Gastrocnemius medialis (tissue), 4 donors: ENCODE data around the gene UQCR11. TPM values are rescaled to one million over a fixed set of nuclear protein-coding genes. Genes with fewer than 3 reads are reported as not detected.

Source experiments
- ATAC-seq, 2 donors: fragments of 150-250 bp; one replicate each; pipeline ENCODE4 v1.9.1; 2016
- DNase-seq, 2 donors: peaks; one replicate each; pipeline ENCODE4 v3.0.0-alpha.2; 2019
- H3K27ac ChIP-seq, 4 donors: fragments of 200-600 bp; sonication (generic); 1 replicate in 1 of 4; 2 replicates in 3 of 4; pipeline ENCODE4 v1.5.1; 2016 to 2018; ENCODE audit warnings: mild to moderate bottlenecking in 2 of 4, moderate library complexity in 1 of 4
- H3K27me3 ChIP-seq, 3 donors: fragments of 200-600 bp; sonication (generic) in 2 of 3; 1 replicate in 1 of 3; 2 replicates in 2 of 3; pipeline versions ENCODE4 v1.5.1 to v1.6.0; 2016 to 2019; ENCODE audit warnings: mild to moderate bottlenecking in 1 of 3, moderate library complexity in 1 of 3
- H3K36me3 ChIP-seq, 2 donors: fragments of 200-600 bp; sonication (generic) in 1 of 2; one replicate each; pipeline ENCODE4 v1.5.1; 2017 to 2018
- H3K4me1 ChIP-seq, 2 donors: fragments of 200-600 bp; sonication (generic) in 1 of 2; one replicate each; pipeline ENCODE4 v1.5.1; 2016 to 2017; ENCODE audit warnings: mild to moderate bottlenecking in 2 of 2
- H3K4me3 ChIP-seq, 4 donors: fragments of 200-600 bp; sonication (generic) in 3 of 4; 1 replicate in 1 of 4; 2 replicates in 3 of 4; pipeline ENCODE4 v1.5.1; 2016 to 2019; ENCODE audit warnings: mild to moderate bottlenecking in 2 of 4
- H3K9me3 ChIP-seq, 3 donors: fragments of 200-600 bp; sonication (generic) in 2 of 3; 1 replicate in 1 of 3; 2 replicates in 2 of 3; pipeline ENCODE4 v1.5.1; 2016 to 2019
- CTCF ChIP-seq, 5 experiments: fragments of 450-650 bp in 3 of 5; fragments of 200-600 bp in 2 of 5; sonication (generic) in 2 of 5; IDR thresholded peaks in 4 of 5; conservative IDR thresholded peaks in 1 of 5; 1 replicate in 4 of 5; 2 replicates in 1 of 5; pipeline ENCODE4 v1.5.1; 2016 to 2019; ENCODE audit warnings: antibody characterized with exemption in 5 of 5, mild to moderate bottlenecking in 3 of 5, moderate library complexity in 3 of 5
- POLR2A ChIP-seq, 2 donors: fragments of 450-650 bp; IDR thresholded peaks; one replicate each; pipeline ENCODE4 v1.6.1; 2017; ENCODE audit warnings: antibody characterized with exemption in 2 of 2, mild to moderate bottlenecking in 2 of 2, moderate library complexity in 2 of 2
- in situ Hi-C, 4 donors: fragments of 200-750 bp; cut with MboI; loops; one replicate each; pipeline versions ENCODE4 v1.15.0 to v1.8.0; 2017; ENCODE audit warnings: low sequenced_read_pairs in 4 of 4
- intact Hi-C: fragments of 100-400 bp; cut with DNase I; formaldehyde crosslinking; loops from one replicate; pipeline ENCODE4 v1.15.1; 2023; ENCODE audit warnings: low total_unique reads
- total RNA-seq, 4 donors: library from RNA; depleted of rRNA; stranded (reverse); fragments of >200 nt; gene quantifications; one replicate each; pipeline versions ENCODE4 v1.1.0 to v1.2.3, GENCODE V29; 2016

UQCR11 gene
- total RNA-seq, 4 donors from 2014 or later: 106 to 173 (median 154) TPM

- Histone ChIP-seq H3K27ac (no peak overlapping the region), H3K36me3 (peaks cover 0 to 29% of the 10 kb centered on the region in 2 donors), H3K4me1 (peaks cover 7 to 10% of the 10 kb centered on the region in 2 donors), H3K9me3 (no peaks in the 10 kb centered on the region), H3K4me3 (no peak overlapping the region), H3K27me3 (no peaks in the 10 kb centered on the region)
- no peak for TF ChIP-seq POLR2A (IDR thresholded peaks at IDR 0.05)
- TF ChIP-seq CTCF (IDR thresholded peaks at IDR 0.05 in 4 of 5, conservative IDR thresholded peaks at IDR 0.05 in 1 of 5): no peak
- intact Hi-C loops: no loop called here
- no peak for DNase-seq
- in situ Hi-C loops: no loop called here
- no peak for ATAC-seq
Observed at GRCh38 chr19:1610579-1610978, 5.3 kb upstream of the UQCR11 start.

- H3K4me3 ChIP-seq: no peak overlapping the region
- DNase-seq (no peak), ATAC-seq (no peak)
- intact Hi-C loops: loop anchor here (5.0 kb wide), 1 partner anchor 43 kb away; the partner anchor contains the start of gene MEX3D
- H3K9me3 ChIP-seq: no peaks in the 10 kb centered on the region
- peaks cover 0 to 22% of the 10 kb centered on the region in 2 donors for H3K36me3 ChIP-seq
- no peaks in the 10 kb centered on the region for H3K27me3 ChIP-seq
- H3K4me1 ChIP-seq: peaks cover 7 to 10% of the 10 kb centered on the region in 2 donors
- in situ Hi-C loops: loop anchor here in 1 of 4 donors (10.0 kb wide), 1 partner anchor 45 kb away; the partner anchor contains the start of gene TCF3
- TF ChIP-seq POLR2A (IDR thresholded peaks at IDR 0.05): no peak
- H3K27ac ChIP-seq: no peak overlapping the region
Observed at GRCh38 chr19:1609680-1610474, 4.6 kb upstream of the UQCR11 start.

GRCh38 chr19:1609103-1609396, 3.8 kb upstream of the UQCR11 start:
- Histone ChIP-seq H3K27me3 (no peaks in the 10 kb centered on the region), H3K27ac (no peak overlapping the region), H3K9me3 (no peaks in the 10 kb centered on the region), H3K4me1 (peaks cover 8 to 17% of the 10 kb centered on the region in 2 donors), H3K36me3 (peaks cover 0 to 16% of the 10 kb centered on the region in 2 donors), H3K4me3 (no peak overlapping the region)
- DNase-seq: no peak
- in situ Hi-C loops: loop anchor here in 1 of 4 donors (10.0 kb wide), 1 partner anchor 46 kb away; the partner anchor contains the start of gene TCF3
- intact Hi-C loops: loop anchor here (5.0 kb wide), 1 partner anchor 42 kb away; the partner anchor contains the start of gene MEX3D
- TF ChIP-seq POLR2A (IDR thresholded peaks at IDR 0.05) (no peak), CTCF (IDR thresholded peaks at IDR 0.05 in 4 of 5, conservative IDR thresholded peaks at IDR 0.05 in 1 of 5) (no peak)
- ATAC-seq: no peak

GRCh38 chr19:1608359-1609102, 3.3 kb upstream of the UQCR11 start:
- TF ChIP-seq POLR2A (IDR thresholded peaks at IDR 0.05): no peak
- TF ChIP-seq CTCF (IDR thresholded peaks at IDR 0.05 in 4 of 5, conservative IDR thresholded peaks at IDR 0.05 in 1 of 5): no peak
- Histone ChIP-seq H3K4me1 (peaks cover 13 to 22% of the 10 kb centered on the region in 2 donors), H3K36me3 (peaks cover 0 to 16% of the 10 kb centered on the region in 2 donors), H3K27ac (no peak overlapping the region), H3K9me3 (no peaks in the 10 kb centered on the region), H3K27me3 (no peaks in the 10 kb centered on the region), H3K4me3 (no peak overlapping the region)
- intact Hi-C loops (loop anchor here (5.0 kb wide), 1 partner anchor 41 kb away; the partner anchor contains the start of gene MEX3D), in situ Hi-C loops (loop anchor here in 1 of 4 donors (10.0 kb wide), 1 partner anchor 46 kb away; the partner anchor contains the start of gene TCF3)
- ATAC-seq (no peak), DNase-seq (no peak)
